Measurements from ENCODE around the gene CDKN1C. TPM values are rescaled to one million over a fixed set of nuclear protein-coding genes. Genes with fewer than 3 reads are reported as not detected.

Gene CDKN1C
- total RNA-seq, 2 experiments from 2014 or later, result 0.85 to 1.0 TPM

GRCh38 chr11:2833716-2834502, 51.7 kb downstream of the CDKN1C start:
- Mint-ChIP-seq H3K4me3 (no peak overlapping the region), H3K4me1 (no peaks in the 10 kb centered on the region), H3K27ac (no peak overlapping the region), H3K36me3 (peaks cover 3% of the 10 kb centered on the region), H3K27me3 (no peaks in the 10 kb centered on the region), H3K9me3 (peaks cover 6% of the 10 kb centered on the region)
- no peak for DNase-seq

Other genes with a start within 250 kb of the CDKN1C start
- gene KCNQ1OT1, start 185.8 kb downstream of the CDKN1C start, total RNA-seq, result under 1 TPM; 0.12 to 0.14 TPM
- 1 to 10 TPM; 1.3 to 2.5 TPM for gene PHLDA2, start 43.6 kb upstream of the CDKN1C start, total RNA-seq
- gene NAP1L4, start 106.6 kb upstream of the CDKN1C start, total RNA-seq, result 100 to 1,000 TPM; 222 to 226 TPM
- 100 to 1,000 TPM in 1 of 2 experiments, 10 to 100 TPM in 1; 96.6 to 101 TPM for gene CARS1, start 171.6 kb upstream of the CDKN1C start, total RNA-seq